Spleen (tissue), 11 donors: ENCODE measurements around the gene SEMA4G. TPM values are rescaled to one million over a fixed set of nuclear protein-coding genes. Genes with fewer than 3 reads are reported as not detected.

Experiments used
- DNase-seq: peaks from one replicate; pipeline ENCODE4 v3.0.0-alpha.2; 2020
- H3K27ac ChIP-seq, 8 donors: fragments of 200-600 bp; sonication (generic) in 7 of 8; 1 replicate in 4 of 8; 2 replicates in 4 of 8; pipeline versions ENCODE4 v1.5.0 to v1.8.0; 2016 to 2021; ENCODE audit warnings: inconsistent platforms in 4 of 8, mild to moderate bottlenecking in 4 of 8, moderate library complexity in 1 of 8
- H3K27me3 ChIP-seq, 7 donors: fragments of 200-600 bp; sonication (generic) in 6 of 7; replicated peaks in 1 of 7; 1 replicate in 4 of 7; 2 replicates in 3 of 7; pipeline versions ENCODE4 v1.5.0 to v1.8.0; 2016 to 2021; ENCODE audit warnings: inconsistent platforms in 3 of 7, mild to moderate bottlenecking in 1 of 7
- H3K36me3 ChIP-seq, 6 donors: fragments of 200-600 bp; sonication (generic) in 5 of 6; 1 replicate in 4 of 6; 2 replicates in 2 of 6; pipeline versions ENCODE4 v1.5.0 to v1.8.0; 2016 to 2021; ENCODE audit warnings: inconsistent platforms in 2 of 6
- H3K4me1 ChIP-seq, 6 donors: fragments of 200-600 bp; sonication (generic) in 5 of 6; 1 replicate in 3 of 6; 2 replicates in 3 of 6; pipeline versions ENCODE4 v1.5.0 to v1.8.0; 2016 to 2021; ENCODE audit warnings: inconsistent platforms in 3 of 6
- H3K4me3 ChIP-seq, 8 donors: fragments of 200-600 bp; sonication (generic) in 7 of 8; 1 replicate in 4 of 8; 2 replicates in 4 of 8; pipeline versions ENCODE4 v1.5.0 to v1.8.0; 2016 to 2021; ENCODE audit warnings: inconsistent platforms in 4 of 8, mild to moderate bottlenecking in 4 of 8, moderate library complexity in 2 of 8
- H3K9me3 ChIP-seq, 8 donors: fragments of 200-600 bp; sonication (generic) in 7 of 8; 1 replicate in 4 of 8; 2 replicates in 4 of 8; pipeline versions ENCODE4 v1.5.0 to v1.8.0; 2016 to 2021; ENCODE audit warnings: inconsistent platforms in 4 of 8
- POLR2A ChIP-seq, 3 donors: fragments of 450-650 bp; IDR thresholded peaks; one replicate each; pipeline ENCODE4 v1.5.1; 2017; ENCODE audit warnings: antibody characterized with exemption in 3 of 3, mild to moderate bottlenecking in 1 of 3
- POLR2AphosphoS5 ChIP-seq, 3 donors: sonication (generic); formaldehyde crosslinking; IDR thresholded peaks; one replicate each; pipeline ENCODE4 v1.5.1; 2017; ENCODE audit warnings: antibody characterized with exemption in 3 of 3
- WGBS, 5 donors: extraction: QIAGEN DNeasy Blood & Tissue Kit in 3 of 5; methylation state at CpG; one replicate each; pipeline versions ENCODE4 v1.1.5 to v1.1.7; 2013 to 2018; 5-methylcytosine and 5-hydroxymethylcytosine counted together
- intact Hi-C: fragments of 100-400 bp; cut with DNase I; formaldehyde crosslinking; loops from one replicate; pipeline ENCODE4 v1.15.0; 2023; ENCODE audit warnings: low total_unique reads
- microRNA-seq, 3 donors: library from miRNA; unstranded; fragments of <30 nt; microRNA quantifications; one replicate each; pipeline versions ENCODE4 to v1.1.0, GENCODE V29; 2019 to 2020
- polyA plus RNA-seq, 3 donors: library from polyadenylated mRNA; stranded (reverse); fragments of 200-250 nt; gene quantifications; one replicate each; pipeline ENCODE4 v1.2.1, GENCODE V29; 2013
- small RNA-seq, 4 donors: library from RNA; depleted of rRNA; stranded (forward); fragments of <200 nt; gene quantifications; one replicate each; pipeline ENCODE3, GENCODE V24; 2016
- total RNA-seq, 7 donors: library from RNA; depleted of rRNA in 3 of 7; stranded (reverse); fragments of >200 nt in 3 of 7; fragmentation: NEBNext Ultra II Directional in 4 of 7; extraction: Animal tissue kit (Norgen Biotek cat#: 25700) in 4 of 7; gene quantifications; one replicate each; pipeline versions ENCODE4 v1.1.0 to v1.2.1, GENCODE V29; 2016 to 2021
- TF ChIP-seq, protein P1 (sequence below), 11 experiments: fragments of 200-600 bp in 7 of 11; fragments of 450-650 bp in 4 of 11; sonication (generic) in 4 of 11; IDR thresholded peaks in 8 of 11; conservative IDR thresholded peaks in 3 of 11; 1 replicate in 7 of 11; 2 replicates in 4 of 11; pipeline versions ENCODE4 v1.4.0 to v1.8.0; 2016 to 2021; ENCODE audit warnings: antibody characterized with exemption in 11 of 11, inconsistent platforms in 4 of 11, mild to moderate bottlenecking in 1 of 11
- donor health status: healthy with polysubstance abuse.
- donor health status: DM: no; HTN: no; CAD: no; lungs with moderate emphysema.
- donor health status: DM: no; HTN: no; CAD: no.
- donor health status: Bipolar disorder and iron deficiency.
- donor health status: healthy.
- donor health status: DM: no; HTN: no; CAD: no.
- donor health status: DM: yes; HTN: yes; CAD: no.

Gene SEMA4G
- total and polyA plus RNA-seq, 10 donors = 0.46 to 2.8 (median 0.95) TPM

DNA sequence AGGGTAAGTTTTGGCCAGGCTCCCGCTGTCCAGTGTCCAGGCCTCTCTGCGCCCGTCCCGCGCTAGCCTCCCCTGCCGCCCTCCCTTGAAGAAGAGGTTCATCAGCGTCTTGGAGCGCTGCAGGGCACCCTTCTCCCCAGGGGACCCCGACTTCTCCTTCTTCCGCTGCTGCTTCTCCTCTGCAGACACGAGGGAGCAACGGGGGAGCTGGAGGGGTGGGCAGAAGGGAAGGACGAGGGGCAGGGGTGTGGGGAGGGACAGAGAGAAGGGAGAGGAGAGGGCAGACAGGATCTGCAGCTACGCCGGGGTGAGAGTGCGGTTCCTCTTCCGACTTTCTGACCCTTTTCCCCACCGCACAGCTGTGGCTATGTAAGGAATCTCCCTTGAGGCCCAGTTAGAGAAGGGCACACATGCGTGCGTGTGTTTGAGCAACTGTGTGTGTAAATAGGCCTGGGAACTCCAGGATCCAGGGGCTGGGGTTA lies 48.9 kb downstream of the SEMA4G start:
- H3K4me1 ChIP-seq = peaks cover 12 to 49% (median 23%) of the 10 kb centered on the region in 6 donors
- no peak for DNase-seq
- TF ChIP-seq, protein P1, sequence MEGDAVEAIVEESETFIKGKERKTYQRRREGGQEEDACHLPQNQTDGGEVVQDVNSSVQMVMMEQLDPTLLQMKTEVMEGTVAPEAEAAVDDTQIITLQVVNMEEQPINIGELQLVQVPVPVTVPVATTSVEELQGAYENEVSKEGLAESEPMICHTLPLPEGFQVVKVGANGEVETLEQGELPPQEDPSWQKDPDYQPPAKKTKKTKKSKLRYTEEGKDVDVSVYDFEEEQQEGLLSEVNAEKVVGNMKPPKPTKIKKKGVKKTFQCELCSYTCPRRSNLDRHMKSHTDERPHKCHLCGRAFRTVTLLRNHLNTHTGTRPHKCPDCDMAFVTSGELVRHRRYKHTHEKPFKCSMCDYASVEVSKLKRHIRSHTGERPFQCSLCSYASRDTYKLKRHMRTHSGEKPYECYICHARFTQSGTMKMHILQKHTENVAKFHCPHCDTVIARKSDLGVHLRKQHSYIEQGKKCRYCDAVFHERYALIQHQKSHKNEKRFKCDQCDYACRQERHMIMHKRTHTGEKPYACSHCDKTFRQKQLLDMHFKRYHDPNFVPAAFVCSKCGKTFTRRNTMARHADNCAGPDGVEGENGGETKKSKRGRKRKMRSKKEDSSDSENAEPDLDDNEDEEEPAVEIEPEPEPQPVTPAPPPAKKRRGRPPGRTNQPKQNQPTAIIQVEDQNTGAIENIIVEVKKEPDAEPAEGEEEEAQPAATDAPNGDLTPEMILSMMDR (IDR thresholded peaks at IDR 0.05 in 8 of 11, conservative IDR thresholded peaks at IDR 0.05 in 3 of 11) = no peak
- TF ChIP-seq POLR2AphosphoS5 (IDR thresholded peaks at IDR 0.05) (no peak), POLR2A (IDR thresholded peaks at IDR 0.05) (no peak)
- WGBS, 5 donors = 29 to 41% (median 34%) methylated on average over 19 to 20 of the region's 20 CpGs
- peaks cover 0 to 38% (median 6%) of the 10 kb centered on the region in 7 donors for H3K27me3 ChIP-seq
- H3K36me3 ChIP-seq = no peaks in the 10 kb centered on the region
- intact Hi-C loops = no loop called here
- H3K9me3 ChIP-seq = no peaks in the 10 kb centered on the region
- no peak overlapping the region for H3K27ac ChIP-seq
- H3K4me3 ChIP-seq = peak overlapping the region in 1 of 8 donors; percentile 35

DNA sequence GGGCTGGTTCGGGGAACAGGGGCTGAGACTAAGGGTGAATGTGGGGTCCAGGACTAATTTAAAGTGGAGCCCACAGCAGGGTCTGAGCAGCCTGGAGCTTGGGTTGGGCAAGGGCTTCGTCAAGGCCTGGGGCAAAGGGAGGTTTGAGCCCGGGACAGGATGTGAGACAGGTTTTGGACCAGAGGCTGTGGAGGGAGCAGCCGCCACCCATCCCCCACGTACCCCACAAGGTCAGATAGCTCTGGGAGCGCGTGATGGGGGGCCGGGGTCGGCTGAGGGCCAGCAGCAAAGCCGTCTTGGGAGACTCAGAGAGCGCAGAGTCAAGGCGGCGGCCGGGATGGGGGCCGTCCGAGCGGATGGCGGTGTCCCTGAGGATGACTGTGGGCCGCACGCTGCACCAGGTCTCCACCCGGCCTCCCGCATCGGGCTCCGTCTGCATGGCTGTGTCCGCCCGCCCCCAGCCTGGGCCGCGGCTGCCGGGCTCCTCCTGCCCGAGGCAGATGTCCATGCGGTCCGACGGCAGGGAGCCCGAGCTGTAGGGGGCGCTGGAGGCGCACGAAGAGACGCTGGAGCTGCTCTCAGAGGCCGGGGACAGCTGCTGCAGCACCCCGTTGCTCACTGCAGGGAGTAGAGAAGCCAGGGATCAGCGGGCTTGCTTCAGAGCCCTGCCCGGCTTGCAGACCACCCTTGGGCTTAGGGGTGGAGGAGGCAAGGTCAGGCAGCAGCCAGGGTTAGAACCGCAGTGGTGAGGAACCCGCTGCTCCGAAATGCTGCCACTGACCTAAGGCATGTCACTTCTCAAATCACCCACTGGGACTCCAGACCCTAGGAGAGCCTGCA lies 49.5 kb downstream of the SEMA4G start:
- Histone ChIP-seq H3K27me3 (peaks cover 0 to 38% (median 6%) of the 10 kb centered on the region in 7 donors), H3K9me3 (no peaks in the 10 kb centered on the region), H3K36me3 (no peaks in the 10 kb centered on the region), H3K4me3 (peak overlapping the region in 1 of 8 donors; percentile 35), H3K4me1 (peaks cover 8 to 43% (median 19%) of the 10 kb centered on the region in 6 donors), H3K27ac (no peak overlapping the region)
- intact Hi-C loops = no loop called here
- 18 to 31% (median 22%) methylated on average over 25 to 45 of the region's 45 CpGs for WGBS, 5 donors
- DNase-seq = peak; percentile 86
- TF ChIP-seq, protein P1 (IDR thresholded peaks at IDR 0.05 in 8 of 11, conservative IDR thresholded peaks at IDR 0.05 in 3 of 11) = peak in 10 of 11 experiments; percentile 36 to 84 (median 70)
- no peak for TF ChIP-seq POLR2A (IDR thresholded peaks at IDR 0.05)
- peak in 1 of 3 donors; percentile 43 for TF ChIP-seq POLR2AphosphoS5 (IDR thresholded peaks at IDR 0.05)

Small RNA genes lying within 50 kb of the gene (microRNA-seq; reads per million reads assigned to microRNA genes)
- 0 reads per million in 3 donors for gene MIR608

Small RNA genes lying within 50 kb of the gene (small RNA-seq; reads per million reads assigned to genes)
- gene MIR608 = 0 reads per million in 4 donors

Other genes with a start within 250 kb of the SEMA4G start
- not detected for gene PAX2, start 223.9 kb upstream of the SEMA4G start, total RNA-seq
- not detected for gene PAX2, start 223.9 kb upstream of the SEMA4G start, polyA plus RNA-seq
- 10 to 100 TPM; 33.5 to 90.9 (median 66.5) TPM for gene SLF2, start 56.5 kb upstream of the SEMA4G start, total RNA-seq
- 10 to 100 TPM; 11.5 to 16.9 (median 14.5) TPM for gene SLF2, start 56.5 kb upstream of the SEMA4G start, polyA plus RNA-seq
- 10 to 100 TPM; 38.3 to 55.9 (median 48.4) TPM for gene MRPL43, start 18.0 kb downstream of the SEMA4G start, total RNA-seq
- 10 to 100 TPM; 70.4 to 92.4 (median 79.1) TPM for gene MRPL43, start 18.0 kb downstream of the SEMA4G start, polyA plus RNA-seq
- gene TWNK, start 18.0 kb downstream of the SEMA4G start, total RNA-seq = 1 to 10 TPM; 5.6 to 9.4 (median 8.5) TPM
- 1 to 10 TPM; 7.4 to 9.9 (median 7.9) TPM for gene TWNK, start 18.0 kb downstream of the SEMA4G start, polyA plus RNA-seq
- 10 to 100 TPM; 40.9 to 76.6 (median 56.9) TPM for gene LZTS2, start 30.3 kb downstream of the SEMA4G start, total RNA-seq
- 10 to 100 TPM; 21.8 to 55.3 (median 25.9) TPM for gene LZTS2, start 30.3 kb downstream of the SEMA4G start, polyA plus RNA-seq
- 1 to 10 TPM in 5 of 7 donors, under 1 TPM in 2; 0.42 to 2.3 (median 1.6) TPM for gene PDZD7, start 61.6 kb downstream of the SEMA4G start, total RNA-seq
- under 1 TPM; 0.17 to 0.77 (median 0.30) TPM for gene PDZD7, start 61.6 kb downstream of the SEMA4G start, polyA plus RNA-seq
- gene SFXN3, start 61.7 kb downstream of the SEMA4G start, total RNA-seq = 10 to 100 TPM; 35.6 to 70.0 (median 44.3) TPM
- gene SFXN3, start 61.7 kb downstream of the SEMA4G start, polyA plus RNA-seq = 10 to 100 TPM in 2 of 3 donors, 1 to 10 TPM in 1; 7.9 to 16.6 (median 10.8) TPM
- gene KAZALD1, start 92.5 kb downstream of the SEMA4G start, total RNA-seq = 10 to 100 TPM; 15.1 to 67.3 (median 57.3) TPM
- gene KAZALD1, start 92.5 kb downstream of the SEMA4G start, polyA plus RNA-seq = 10 to 100 TPM; 11.6 to 32.5 (median 15.5) TPM
- gene TLX1, start 161.8 kb downstream of the SEMA4G start, total RNA-seq = 10 to 100 TPM; 21.0 to 91.5 (median 35.0) TPM
- 10 to 100 TPM in 1 of 3 donors, 1 to 10 TPM in 2; 5.7 to 11.7 (median 7.5) TPM for gene TLX1, start 161.8 kb downstream of the SEMA4G start, polyA plus RNA-seq